Liver (tissue), 9 donors: ENCODE data around the gene LAMC2. TPM values are rescaled to one million over a fixed set of nuclear protein-coding genes. Genes with fewer than 3 reads are reported as not detected.

Experiments
- DNase-seq: peaks from one replicate; pipeline ENCODE4 v3.0.0-alpha.2; 2017; ENCODE audit warnings: low spot score
- H3K27ac ChIP-seq, 2 donors: one replicate each; pipeline ENCODE4 v1.7.0; 2013; ENCODE audit warnings: inconsistent platforms in 2 of 2, low read length in 2 of 2, control low read depth in 1 of 2, low read depth in 1 of 2, mild to moderate bottlenecking in 1 of 2
- H3K27me3 ChIP-seq, 4 donors: one replicate each; pipeline versions ENCODE4 v1.6.1 to v1.7.0; 2013; ENCODE audit warnings: low read length in 3 of 4, inconsistent platforms in 1 of 4, mild to moderate bottlenecking in 1 of 4, moderate library complexity in 1 of 4; ENCODE audit not compliant: control insufficient read depth in 4 of 4, insufficient read depth in 4 of 4
- H3K36me3 ChIP-seq, 4 donors: one replicate each; pipeline versions ENCODE4 v1.6.1 to v1.7.0; 2013; ENCODE audit warnings: low read length in 3 of 4, mild to moderate bottlenecking in 3 of 4, low read depth in 1 of 4, moderate library complexity in 1 of 4; ENCODE audit not compliant: control insufficient read depth in 4 of 4, insufficient read depth in 3 of 4
- H3K4me1 ChIP-seq, 4 donors: one replicate each; pipeline versions ENCODE4 v1.6.1 to v1.7.0; 2013; ENCODE audit warnings: low read length in 3 of 4, mild to moderate bottlenecking in 3 of 4, moderate library complexity in 1 of 4; ENCODE audit not compliant: control insufficient read depth in 4 of 4, insufficient read depth in 4 of 4
- H3K4me3 ChIP-seq, 3 donors: one replicate each; pipeline versions ENCODE4 v1.6.1 to v1.7.0; 2013; ENCODE audit warnings: low read length in 3 of 3, control low read depth in 1 of 3, low read depth in 1 of 3, mild to moderate bottlenecking in 1 of 3
- H3K9ac ChIP-seq, 2 donors: one replicate each; pipeline ENCODE4 v1.7.0; 2013; ENCODE audit warnings: low read length in 2 of 2, mild to moderate bottlenecking in 2 of 2, moderate library complexity in 2 of 2, control low read depth in 1 of 2, low read depth in 1 of 2
- H3K9me3 ChIP-seq, 4 donors: one replicate each; pipeline versions ENCODE4 v1.6.1 to v1.7.0; 2013; ENCODE audit warnings: low read length in 3 of 4; ENCODE audit not compliant: control insufficient read depth in 4 of 4
- CTCF ChIP-seq: fragments of 150-350 bp; IDR thresholded peaks from 2 replicates; pipeline ENCODE4 v1.5.1; 2017; ENCODE audit warnings: improper control_type of control experiment, low read depth, low read length; ENCODE audit not compliant: missing input control
- EGR1 ChIP-seq, 2 donors: IDR thresholded peaks; 2 replicates each; pipeline ENCODE4 v1.6.1; 2016 to 2018; ENCODE audit warnings: antibody characterized with exemption in 2 of 2, low read depth in 2 of 2
- FOXA1 ChIP-seq: IDR thresholded peaks from 2 replicates; pipeline ENCODE4 v1.6.1; 2016; ENCODE audit warnings: antibody characterized with exemption
- FOXA2 ChIP-seq: IDR thresholded peaks from 2 replicates; pipeline ENCODE4 v1.6.1; 2016; ENCODE audit warnings: antibody characterized with exemption
- GABPA ChIP-seq, 2 donors: IDR thresholded peaks in 1 of 2; conservative IDR thresholded peaks in 1 of 2; 2 replicates each; pipeline ENCODE4 v1.6.1; 2016; ENCODE audit warnings: antibody characterized with exemption in 2 of 2, mild to moderate bottlenecking in 1 of 2, moderate library complexity in 1 of 2
- HNF4A ChIP-seq, 2 donors: conservative IDR thresholded peaks; 2 replicates each; pipeline ENCODE4 v1.6.1; 2016; ENCODE audit warnings: antibody characterized with exemption in 2 of 2, mild to moderate bottlenecking in 2 of 2
- JUND ChIP-seq, 2 donors: IDR thresholded peaks; 2 replicates each; pipeline ENCODE4 v1.6.1; 2016; ENCODE audit warnings: antibody characterized with exemption in 2 of 2
- NR2F2 ChIP-seq: IDR thresholded peaks from 2 replicates; pipeline ENCODE4 v1.6.1; 2016; ENCODE audit warnings: antibody characterized with exemption
- REST ChIP-seq: IDR thresholded peaks from 2 replicates; pipeline ENCODE4 v1.6.1; 2016; ENCODE audit warnings: antibody characterized with exemption, mild to moderate bottlenecking
- RXRA ChIP-seq, 2 donors: IDR thresholded peaks; 2 replicates each; pipeline ENCODE4 v1.6.1; 2017 to 2018; ENCODE audit warnings: antibody characterized with exemption in 2 of 2, mild to moderate bottlenecking in 1 of 2
- SP1 ChIP-seq: IDR thresholded peaks from 2 replicates; pipeline ENCODE4 v1.6.1; 2018; ENCODE audit warnings: antibody characterized with exemption, mild to moderate bottlenecking
- TAF1 ChIP-seq: conservative IDR thresholded peaks from 2 replicates; pipeline ENCODE4 v1.6.1; 2016; ENCODE audit warnings: antibody characterized with exemption, mild to moderate bottlenecking
- YY1 ChIP-seq: IDR thresholded peaks from 2 replicates; pipeline ENCODE4 v1.6.1; 2016; ENCODE audit warnings: antibody characterized with exemption, mild to moderate bottlenecking
- WGBS: extraction: QIAGEN DNeasy Blood & Tissue Kit; methylation state at CpG from one replicate; pipeline ENCODE4 v1.1.7; 2013; 5-methylcytosine and 5-hydroxymethylcytosine counted together
- polyA plus RNA-seq, 2 donors: library from polyadenylated mRNA; stranded (reverse) in 1 of 2; unstranded in 1 of 2; fragments of 200-250 nt in 1 of 2; fragments of >200 nt in 1 of 2; fragmentation: Nextera tagmentation in 1 of 2; extraction: Ambion mirVana in 1 of 2; gene quantifications; one replicate each; pipeline versions ENCODE4 v1.2.1 to v1.2.3, GENCODE V29; 2013 to 2015
- total RNA-seq, 2 donors: library from RNA; depleted of rRNA; stranded (reverse); fragments of >200 nt; gene quantifications; one replicate each; pipeline ENCODE4 v1.2.3, GENCODE V29; 2014
- TF ChIP-seq, protein P1 (sequence below): IDR thresholded peaks from 2 replicates; pipeline ENCODE4 v1.6.1; 2016; ENCODE audit warnings: antibody characterized with exemption
- TF ChIP-seq, protein P2 (sequence below): IDR thresholded peaks from 2 replicates; pipeline ENCODE4 v1.6.1; 2016; ENCODE audit warnings: antibody characterized with exemption
- donor health status: healthy.
- donor health status: healthy.
- donor health status: healthy.
- donor health status: healthy.
- donor health status: healthy.

The LAMC2 gene
- total and polyA plus RNA-seq, 4 donors, result 0.05 to 0.42 (median 0.16) TPM

DNA sequence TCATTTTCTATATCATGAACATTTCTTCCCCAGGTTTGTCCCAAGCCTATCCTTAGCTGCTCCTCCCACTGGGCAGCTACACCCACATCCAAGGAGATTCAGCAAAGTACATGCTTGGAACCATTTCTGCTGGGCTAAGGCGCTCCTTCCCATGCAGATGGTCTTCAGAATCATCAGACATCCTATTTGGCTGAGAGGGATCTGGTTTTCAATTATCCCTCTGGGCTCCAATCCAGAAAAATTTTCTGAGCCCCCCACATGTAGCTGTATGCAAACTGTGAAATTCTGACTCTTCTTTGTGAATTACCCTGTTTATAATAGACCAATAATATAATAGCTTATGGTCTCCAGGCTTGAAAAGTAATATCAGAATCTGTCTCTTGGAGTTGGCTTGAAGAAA is 99.2 kb downstream of the LAMC2 start:
- 98% methylated on average over 1 of the region's 1 CpG for WGBS
- Histone ChIP-seq H3K27ac (no peak overlapping the region), H3K27me3 (no peaks in the 10 kb centered on the region), H3K4me3 (no peak overlapping the region), H3K36me3 (no peaks in the 10 kb centered on the region), H3K4me1 (peaks cover 0 to 3% (median 0%) of the 10 kb centered on the region in 4 donors), H3K9me3 (no peaks in the 10 kb centered on the region), H3K9ac (no peak overlapping the region)
- no peak for DNase-seq
- TF ChIP-seq EGR1 (IDR thresholded peaks at IDR 0.05; ENCODE audit: low read depth in 2 of 2) (no peak), FOXA1 (no peak)
- TF ChIP-seq, protein P1, sequence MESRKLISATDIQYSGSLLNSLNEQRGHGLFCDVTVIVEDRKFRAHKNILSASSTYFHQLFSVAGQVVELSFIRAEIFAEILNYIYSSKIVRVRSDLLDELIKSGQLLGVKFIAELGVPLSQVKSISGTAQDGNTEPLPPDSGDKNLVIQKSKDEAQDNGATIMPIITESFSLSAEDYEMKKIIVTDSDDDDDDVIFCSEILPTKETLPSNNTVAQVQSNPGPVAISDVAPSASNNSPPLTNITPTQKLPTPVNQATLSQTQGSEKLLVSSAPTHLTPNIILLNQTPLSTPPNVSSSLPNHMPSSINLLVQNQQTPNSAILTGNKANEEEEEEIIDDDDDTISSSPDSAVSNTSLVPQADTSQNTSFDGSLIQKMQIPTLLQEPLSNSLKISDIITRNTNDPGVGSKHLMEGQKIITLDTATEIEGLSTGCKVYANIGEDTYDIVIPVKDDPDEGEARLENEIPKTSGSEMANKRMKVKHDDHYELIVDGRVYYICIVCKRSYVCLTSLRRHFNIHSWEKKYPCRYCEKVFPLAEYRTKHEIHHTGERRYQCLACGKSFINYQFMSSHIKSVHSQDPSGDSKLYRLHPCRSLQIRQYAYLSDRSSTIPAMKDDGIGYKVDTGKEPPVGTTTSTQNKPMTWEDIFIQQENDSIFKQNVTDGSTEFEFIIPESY, result no peak

- no peaks in the 10 kb centered on the region for H3K36me3 ChIP-seq
- H3K4me3 ChIP-seq, result no peak overlapping the region
- 65% methylated on average over 4 of the region's 4 CpGs for WGBS
- no peak for DNase-seq
- no peak overlapping the region for H3K27ac ChIP-seq
- no peaks in the 10 kb centered on the region for H3K27me3 ChIP-seq
- TF ChIP-seq FOXA1 (no peak), NR2F2 (no peak), SP1 (no peak), JUND (IDR thresholded peaks at IDR 0.05) (no peak), CTCF (no peak), FOXA2 (no peak), YY1 (no peak)
- no peak overlapping the region for H3K9ac ChIP-seq
- no peaks in the 10 kb centered on the region for H3K9me3 ChIP-seq
- H3K4me1 ChIP-seq, result peaks cover 0 to 3% (median 0%) of the 10 kb centered on the region in 4 donors
Observed at GRCh38 chr1:183285746-183286145, 99.7 kb downstream of the LAMC2 start.

DNA sequence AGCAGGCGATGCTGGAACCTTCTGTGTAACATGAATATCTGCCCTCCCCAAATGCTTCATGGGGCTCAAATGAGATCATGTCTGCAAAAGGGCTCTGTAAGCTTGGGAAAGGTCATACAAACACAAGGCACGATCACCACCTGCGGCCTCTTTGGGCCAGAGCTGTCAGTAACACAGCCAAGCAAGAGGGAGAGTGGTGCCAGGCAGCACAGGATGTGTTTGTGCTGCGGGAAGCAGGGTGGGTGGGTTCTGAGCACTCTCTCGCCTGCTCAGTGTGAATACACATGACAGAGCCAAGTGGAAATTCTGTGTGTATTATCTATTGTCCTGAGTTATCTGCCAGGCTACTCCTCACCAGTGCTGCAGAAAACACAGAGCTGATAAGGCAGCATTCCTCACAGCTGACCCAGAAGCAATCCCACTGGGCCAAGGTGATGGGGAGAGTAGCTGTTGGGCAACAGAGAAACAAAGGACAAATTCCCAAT is 101.2 kb downstream of the LAMC2 start:
- Histone ChIP-seq H3K4me3 (no peak overlapping the region), H3K9ac (no peak overlapping the region), H3K4me1 (no peaks in the 10 kb centered on the region), H3K27me3 (no peaks in the 10 kb centered on the region), H3K36me3 (no peaks in the 10 kb centered on the region), H3K9me3 (no peaks in the 10 kb centered on the region), H3K27ac (no peak overlapping the region)
- WGBS, result 70% methylated on average over 5 of the region's 5 CpGs
- no peak for DNase-seq
- TF ChIP-seq, protein P1, result no peak
- TF ChIP-seq YY1, result no peak
- TF ChIP-seq JUND (IDR thresholded peaks at IDR 0.05), result no peak
- TF ChIP-seq FOXA2, result no peak
- no peak for TF ChIP-seq REST
- no peak for TF ChIP-seq GABPA (IDR thresholded peaks at IDR 0.05 in 1 of 2, conservative IDR thresholded peaks at IDR 0.05 in 1 of 2)
- no peak for TF ChIP-seq SP1
- TF ChIP-seq EGR1 (IDR thresholded peaks at IDR 0.05; ENCODE audit: low read depth in 2 of 2), result no peak
- no peak for TF ChIP-seq HNF4A (conservative IDR thresholded peaks at IDR 0.05)
- TF ChIP-seq, protein P2, sequence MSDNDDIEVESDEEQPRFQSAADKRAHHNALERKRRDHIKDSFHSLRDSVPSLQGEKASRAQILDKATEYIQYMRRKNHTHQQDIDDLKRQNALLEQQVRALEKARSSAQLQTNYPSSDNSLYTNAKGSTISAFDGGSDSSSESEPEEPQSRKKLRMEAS, result no peak
- no peak for TF ChIP-seq RXRA (IDR thresholded peaks at IDR 0.05)
- TF ChIP-seq FOXA1, result no peak
- TF ChIP-seq CTCF, result no peak
- TF ChIP-seq TAF1, result no peak
